ENCODE data around the gene TMTC4. TPM values are rescaled to one million over a fixed set of nuclear protein-coding genes. Genes with fewer than 3 reads are reported as not detected.

TMTC4 gene
- total RNA-seq, 1 donor from 2014 or later = 17.0 TPM

DNA sequence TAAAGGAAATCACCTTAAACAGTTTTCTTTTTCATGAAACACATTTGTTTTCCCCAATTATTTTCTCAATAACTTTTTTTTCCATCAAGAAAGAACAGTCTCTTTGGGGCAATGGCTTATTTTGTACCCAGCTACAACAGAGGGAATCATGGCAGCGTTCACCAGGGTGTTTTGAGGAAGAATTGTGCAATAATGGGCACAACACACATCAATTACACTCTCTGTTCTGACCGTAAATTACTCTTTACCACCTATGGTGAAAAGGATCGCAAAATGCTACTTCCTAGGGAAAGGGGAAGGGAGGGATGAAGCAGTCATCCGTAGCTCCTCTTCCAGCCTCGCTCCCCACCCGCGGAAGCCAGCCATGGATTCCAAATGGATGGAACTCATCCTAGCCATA lies 38.6 kb downstream of the TMTC4 start:
- Mint-ChIP-seq H3K27ac (no peak overlapping the region), H3K27me3 (no peaks in the 10 kb centered on the region), H3K4me3 (no peak overlapping the region), H3K4me1 (no peaks in the 10 kb centered on the region), H3K9me3 (no peaks in the 10 kb centered on the region), H3K36me3 (ENCODE audit: low read depth) (peaks cover 64% of the 10 kb centered on the region)
- ChIA-PET CTCF (no interaction called here), POLR2A (no interaction called here)
- intact Hi-C loops (cut with micrococcal nuclease) = no loop called here
- DNase-seq (no peak), ATAC-seq (ENCODE audit: low read depth) (no peak)
- TF ChIP-seq, protein P1, sequence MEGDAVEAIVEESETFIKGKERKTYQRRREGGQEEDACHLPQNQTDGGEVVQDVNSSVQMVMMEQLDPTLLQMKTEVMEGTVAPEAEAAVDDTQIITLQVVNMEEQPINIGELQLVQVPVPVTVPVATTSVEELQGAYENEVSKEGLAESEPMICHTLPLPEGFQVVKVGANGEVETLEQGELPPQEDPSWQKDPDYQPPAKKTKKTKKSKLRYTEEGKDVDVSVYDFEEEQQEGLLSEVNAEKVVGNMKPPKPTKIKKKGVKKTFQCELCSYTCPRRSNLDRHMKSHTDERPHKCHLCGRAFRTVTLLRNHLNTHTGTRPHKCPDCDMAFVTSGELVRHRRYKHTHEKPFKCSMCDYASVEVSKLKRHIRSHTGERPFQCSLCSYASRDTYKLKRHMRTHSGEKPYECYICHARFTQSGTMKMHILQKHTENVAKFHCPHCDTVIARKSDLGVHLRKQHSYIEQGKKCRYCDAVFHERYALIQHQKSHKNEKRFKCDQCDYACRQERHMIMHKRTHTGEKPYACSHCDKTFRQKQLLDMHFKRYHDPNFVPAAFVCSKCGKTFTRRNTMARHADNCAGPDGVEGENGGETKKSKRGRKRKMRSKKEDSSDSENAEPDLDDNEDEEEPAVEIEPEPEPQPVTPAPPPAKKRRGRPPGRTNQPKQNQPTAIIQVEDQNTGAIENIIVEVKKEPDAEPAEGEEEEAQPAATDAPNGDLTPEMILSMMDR (IDR thresholded peaks at IDR 0.05) = no peak

GRCh38 chr13:100634696-100635095 lies 39.9 kb downstream of the TMTC4 start:
- no peak overlapping the region for H3K27ac Mint-ChIP-seq
- TF ChIP-seq, protein P1 (IDR thresholded peaks at IDR 0.05) = no peak
- H3K4me3 Mint-ChIP-seq = no peak overlapping the region
- H3K4me1 Mint-ChIP-seq = no peaks in the 10 kb centered on the region
- H3K36me3 Mint-ChIP-seq (ENCODE audit: low read depth) = peaks cover 73% of the 10 kb centered on the region
- ATAC-seq (ENCODE audit: low read depth) = no peak
- CTCF ChIA-PET = no interaction called here
- H3K9me3 Mint-ChIP-seq = no peaks in the 10 kb centered on the region
- intact Hi-C loops (cut with micrococcal nuclease) = no loop called here
- H3K27me3 Mint-ChIP-seq = no peaks in the 10 kb centered on the region
- no peak for DNase-seq
- POLR2A ChIA-PET = no interaction called here

- DNase-seq = no peak
- intact Hi-C loops (cut with micrococcal nuclease) = no loop called here
- no peak overlapping the region for H3K4me3 Mint-ChIP-seq
- TF ChIP-seq, protein P1 (IDR thresholded peaks at IDR 0.05) = no peak
- ChIA-PET POLR2A (no interaction called here), CTCF (no interaction called here)
- ATAC-seq (ENCODE audit: low read depth) = no peak
- no peaks in the 10 kb centered on the region for H3K27me3 Mint-ChIP-seq
- H3K4me1 Mint-ChIP-seq = no peaks in the 10 kb centered on the region
- H3K36me3 Mint-ChIP-seq (ENCODE audit: low read depth) = peaks cover 79% of the 10 kb centered on the region
- H3K27ac Mint-ChIP-seq = no peak overlapping the region
- no peaks in the 10 kb centered on the region for H3K9me3 Mint-ChIP-seq
Observed at GRCh38 chr13:100633461-100633860, 41.1 kb downstream of the TMTC4 start.

- ChIA-PET CTCF (interaction anchor here (1.0 kb wide), 1 partner anchor 56 kb away, joined by 5 read pairs; no protein-coding TSS in a partner anchor), POLR2A (no interaction called here)
- TF ChIP-seq, protein P1 (IDR thresholded peaks at IDR 0.05) = no peak
- H3K36me3 Mint-ChIP-seq (ENCODE audit: low read depth) = peaks cover 74% of the 10 kb centered on the region
- DNase-seq = no peak
- H3K27ac Mint-ChIP-seq = no peak overlapping the region
- no peak for ATAC-seq (ENCODE audit: low read depth)
- intact Hi-C loops (cut with micrococcal nuclease) = no loop called here
- no peaks in the 10 kb centered on the region for H3K27me3 Mint-ChIP-seq
- no peaks in the 10 kb centered on the region for H3K4me1 Mint-ChIP-seq
- no peaks in the 10 kb centered on the region for H3K9me3 Mint-ChIP-seq
- no peak overlapping the region for H3K4me3 Mint-ChIP-seq
Observed at GRCh38 chr13:100630555-100630954, 44.0 kb downstream of the TMTC4 start.

- CTCF ChIA-PET = no interaction called here
- ATAC-seq (ENCODE audit: low read depth) = no peak
- H3K36me3 Mint-ChIP-seq (ENCODE audit: low read depth) = peaks cover 65% of the 10 kb centered on the region
- no peaks in the 10 kb centered on the region for H3K4me1 Mint-ChIP-seq
- intact Hi-C loops (cut with micrococcal nuclease) = no loop called here
- POLR2A ChIA-PET = no interaction called here
- TF ChIP-seq, protein P1 (IDR thresholded peaks at IDR 0.05) = no peak
- no peak overlapping the region for H3K4me3 Mint-ChIP-seq
- no peak for DNase-seq
- no peaks in the 10 kb centered on the region for H3K27me3 Mint-ChIP-seq
- no peaks in the 10 kb centered on the region for H3K9me3 Mint-ChIP-seq
- no peak overlapping the region for H3K27ac Mint-ChIP-seq
Observed at GRCh38 chr13:100627120-100627519, 47.5 kb downstream of the TMTC4 start.

Measured in activated B cell treated with CpG ODN at 0.5 μM for 24 hours (primary cell).